D341Med (cell line): Measurements from ENCODE around the gene EBF3.
A peak's percentile ranks its signal among the peaks of the same experiment; 100 is the strongest.

Experiments used
- DNase-seq: peaks from one replicate; pipeline ENCODE4 v3.0.0; 2012; ENCODE audit warnings: low spot score

The EBF3 gene

DNA sequence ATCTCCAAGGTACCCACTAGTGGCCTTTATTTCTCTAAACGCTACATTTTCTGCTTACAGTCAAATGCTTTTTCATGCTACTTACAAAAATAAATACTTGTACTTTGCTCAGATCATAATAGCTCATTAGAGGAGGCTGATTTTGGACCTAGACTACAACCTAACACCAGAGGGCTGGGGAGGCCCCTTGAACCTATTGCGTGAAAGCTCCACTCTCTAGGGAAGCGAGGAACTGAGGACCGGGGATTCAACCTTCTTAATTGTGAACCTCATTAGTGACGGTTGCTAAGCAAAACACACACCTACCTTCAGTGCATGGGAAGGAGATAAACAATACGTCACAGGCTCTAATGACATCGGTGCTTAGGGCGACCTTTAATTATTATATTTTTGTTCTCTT, 92.1 kb downstream of the EBF3 start:
- peak; percentile 63 for DNase-seq

- peak; percentile 75 for DNase-seq
Observed at GRCh38 chr10:129870961-129871621, 93.0 kb downstream of the EBF3 start.

GRCh38 chr10:129870474-129870757, 93.7 kb downstream of the EBF3 start:
- DNase-seq, result peak; percentile 54

- DNase-seq, result no peak
Observed at GRCh38 chr10:129869596-129870473, 94.2 kb downstream of the EBF3 start.

DNA sequence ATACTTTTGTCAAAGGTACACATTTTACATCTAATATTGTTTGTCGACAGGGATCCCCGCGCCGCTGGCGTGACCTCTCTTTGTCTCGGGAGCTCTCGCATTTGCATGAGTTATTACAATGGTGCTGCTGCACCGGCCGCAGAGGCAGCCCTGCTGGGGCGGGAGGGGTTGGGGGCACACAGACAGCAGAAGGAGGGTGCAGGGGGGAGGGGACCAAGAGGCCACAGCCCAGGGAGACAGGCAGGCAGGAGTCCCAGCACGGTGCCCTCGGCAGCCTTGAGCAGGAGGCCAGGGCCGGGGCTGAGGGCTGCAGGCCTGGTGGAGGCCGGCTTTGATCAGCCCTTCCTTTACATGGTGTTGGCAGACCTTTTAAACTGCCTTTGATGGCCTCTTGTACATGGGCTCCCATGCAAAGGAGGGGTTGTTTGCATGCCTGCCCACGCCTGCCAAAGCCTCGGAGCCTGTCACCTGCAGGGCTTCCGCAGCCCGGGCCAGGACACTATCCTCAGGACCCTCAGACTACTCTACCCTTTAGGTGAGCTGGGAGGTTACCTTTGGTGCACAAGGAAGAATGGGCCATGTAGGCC, 95.5 kb downstream of the EBF3 start:
- no peak for DNase-seq

DNA sequence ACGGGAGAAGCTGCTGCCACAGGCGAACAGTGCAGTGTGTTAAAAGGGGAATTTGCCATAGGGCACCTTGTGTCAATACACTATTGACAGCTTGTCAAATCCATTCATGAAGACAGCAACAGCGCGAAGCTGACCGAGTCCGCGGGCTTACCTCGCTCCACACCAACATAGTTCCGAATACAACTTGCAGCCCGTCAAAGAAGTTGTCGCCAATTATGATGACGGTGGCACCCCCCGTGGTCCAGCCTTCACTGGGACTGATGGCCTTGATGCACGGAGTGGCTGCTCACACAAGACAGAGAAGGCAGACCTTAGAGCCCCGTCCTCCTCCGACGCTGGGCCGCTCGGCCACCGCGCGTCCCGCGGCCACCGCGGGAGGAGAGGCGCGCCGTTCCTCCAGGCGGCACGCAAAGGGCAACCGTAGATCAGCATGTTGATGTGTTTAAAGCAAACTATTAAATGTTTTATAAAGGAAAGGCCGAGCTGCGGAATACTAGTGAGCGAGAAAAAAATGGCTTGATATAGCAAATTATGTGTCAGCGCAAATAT, 96.4 kb downstream of the EBF3 start:
- DNase-seq, result no peak

DNA sequence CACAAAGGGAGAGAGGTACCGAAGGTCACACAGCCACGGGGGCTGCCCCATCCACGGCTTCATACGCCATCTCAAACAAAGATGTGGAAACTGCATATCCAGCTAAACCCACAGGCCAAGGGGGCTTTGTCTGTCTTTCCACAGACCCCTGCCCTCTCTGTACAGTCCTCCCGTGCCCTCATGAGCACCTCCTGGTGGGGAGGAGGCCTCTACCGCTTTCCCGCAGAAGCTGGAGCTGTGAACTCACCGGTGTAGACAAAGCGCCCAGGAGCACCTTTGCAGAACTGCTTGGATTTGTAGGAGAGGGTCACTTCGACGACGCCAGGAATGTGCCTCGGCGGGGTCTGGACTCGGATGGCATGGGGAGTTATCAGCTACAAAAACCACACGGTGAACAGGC, 97.2 kb downstream of the EBF3 start:
- no peak for DNase-seq

- DNase-seq, result no peak
Observed at GRCh38 chr10:129865960-129866359, 98.1 kb downstream of the EBF3 start.

- DNase-seq, result no peak
Observed at GRCh38 chr10:129865413-129865812, 98.7 kb downstream of the EBF3 start.

GRCh38 chr10:129864601-129865126, 99.4 kb downstream of the EBF3 start:
- no peak for DNase-seq

- DNase-seq, result no peak
Observed at GRCh38 chr10:129864082-129864481, 100.0 kb downstream of the EBF3 start.

- DNase-seq, result no peak
Observed at GRCh38 chr10:129863201-129863663, 100.8 kb downstream of the EBF3 start.

DNA sequence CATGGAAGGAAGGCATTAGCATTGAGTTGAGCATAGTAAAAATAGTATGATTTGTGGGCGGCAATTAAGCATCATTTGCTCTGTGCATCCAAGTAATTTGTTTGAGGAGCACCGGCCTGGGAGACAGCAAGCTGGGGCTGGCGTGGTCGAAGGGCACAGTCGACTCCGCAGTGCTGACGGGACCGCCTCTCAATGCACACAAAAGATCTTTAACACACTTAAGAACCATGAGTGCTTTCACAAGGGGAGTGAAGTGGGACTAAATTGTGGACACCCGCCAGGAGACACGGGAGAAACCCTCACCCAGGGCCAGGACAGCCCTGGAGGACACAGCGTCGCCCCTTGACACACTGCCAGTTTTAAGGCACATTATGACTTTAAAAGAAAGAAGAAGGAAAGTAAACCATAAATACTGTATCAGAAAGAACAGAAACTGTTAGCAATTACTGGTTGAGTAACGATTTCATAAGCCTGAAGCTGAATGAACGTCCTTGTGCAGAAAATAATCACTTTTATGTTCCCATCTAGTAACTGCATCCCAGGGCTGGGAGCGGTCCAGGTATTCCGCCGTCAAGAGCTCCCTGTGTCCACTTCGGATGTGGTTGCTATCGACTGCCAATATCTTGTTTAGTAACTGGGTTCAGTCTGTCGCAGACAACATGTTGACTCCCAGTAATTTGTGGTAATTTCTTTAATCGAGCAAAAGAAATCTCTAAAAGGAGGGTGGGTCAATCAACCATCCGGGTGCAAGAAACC, 102.1 kb downstream of the EBF3 start:
- no peak for DNase-seq

DNA sequence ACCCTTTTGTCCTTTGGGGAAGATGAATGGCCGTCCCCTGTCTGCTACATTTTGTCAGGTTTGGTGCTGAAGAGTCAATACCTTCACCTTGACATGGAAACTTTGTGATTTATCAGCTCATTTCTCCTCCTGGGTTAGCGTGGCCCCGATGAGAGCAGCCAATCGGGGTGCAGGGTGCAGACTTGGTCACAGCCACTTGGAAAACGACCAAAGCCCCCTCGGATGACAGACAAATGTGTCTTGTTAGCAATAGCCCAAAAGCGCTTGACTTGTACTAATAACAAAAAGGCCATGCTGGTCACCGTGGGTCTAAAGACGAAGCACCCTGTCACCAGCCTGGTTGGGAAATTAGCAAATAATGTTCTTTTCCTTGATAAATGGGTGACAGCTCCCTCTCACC, 103.7 kb downstream of the EBF3 start:
- DNase-seq, result no peak

DNA sequence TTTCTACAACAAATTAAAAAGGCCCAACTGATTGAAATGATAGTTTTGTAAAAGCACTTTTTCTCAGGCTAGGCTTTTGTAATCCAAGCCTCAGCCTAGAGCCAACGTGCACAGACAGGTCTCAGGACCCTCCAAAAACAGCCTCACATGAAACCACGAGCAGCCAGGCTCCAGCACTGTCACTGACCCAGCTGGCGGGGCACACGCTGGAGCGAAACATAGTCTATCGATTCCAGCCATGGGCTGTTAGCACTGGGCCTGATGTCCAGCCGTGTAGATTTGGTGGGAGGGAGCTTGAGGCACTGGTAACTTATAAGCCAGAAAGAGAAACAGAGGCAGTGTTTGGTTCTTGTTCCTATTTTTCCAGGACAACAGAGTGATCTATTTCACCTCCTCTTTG, 104.5 kb downstream of the EBF3 start:
- DNase-seq, result no peak

- DNase-seq, result no peak
Observed at GRCh38 chr10:129857242-129857960, 106.7 kb downstream of the EBF3 start.

DNA sequence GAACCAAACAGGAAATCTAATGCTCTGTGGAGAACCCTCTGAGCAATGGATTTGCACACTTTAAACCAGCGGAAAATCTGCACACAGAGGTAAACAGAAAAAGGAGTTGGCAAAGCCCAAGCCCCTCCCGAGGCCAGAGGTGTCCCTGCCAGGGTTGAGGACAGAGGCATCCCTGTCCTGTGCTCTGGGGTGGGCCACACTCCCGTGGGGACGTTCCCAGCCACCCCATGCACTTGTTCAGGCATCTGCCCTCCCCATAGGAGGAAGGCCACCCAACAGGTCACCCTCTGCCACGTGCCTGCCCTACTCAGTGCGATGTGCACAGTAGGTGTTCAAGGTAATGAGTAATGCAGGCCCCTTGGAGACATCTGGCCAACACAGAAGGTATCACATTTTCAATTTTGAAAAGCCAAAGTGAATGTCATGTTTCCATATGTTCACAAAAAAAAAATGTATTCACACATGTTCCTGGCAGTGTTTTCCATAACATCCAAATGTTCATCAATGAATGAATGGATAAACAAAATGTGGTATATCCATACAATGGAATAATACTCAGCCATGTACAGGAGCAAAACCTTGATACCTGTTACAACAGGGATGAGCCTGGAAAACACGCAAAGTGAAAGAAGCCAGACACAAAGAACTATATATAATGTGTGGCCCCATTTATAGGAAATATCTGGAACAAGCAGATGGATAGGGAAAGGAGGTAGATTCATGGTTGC, 108.1 kb downstream of the EBF3 start:
- DNase-seq, result no peak

GRCh38 chr10:129854796-129855705, 109.0 kb downstream of the EBF3 start:
- no peak for DNase-seq

DNA sequence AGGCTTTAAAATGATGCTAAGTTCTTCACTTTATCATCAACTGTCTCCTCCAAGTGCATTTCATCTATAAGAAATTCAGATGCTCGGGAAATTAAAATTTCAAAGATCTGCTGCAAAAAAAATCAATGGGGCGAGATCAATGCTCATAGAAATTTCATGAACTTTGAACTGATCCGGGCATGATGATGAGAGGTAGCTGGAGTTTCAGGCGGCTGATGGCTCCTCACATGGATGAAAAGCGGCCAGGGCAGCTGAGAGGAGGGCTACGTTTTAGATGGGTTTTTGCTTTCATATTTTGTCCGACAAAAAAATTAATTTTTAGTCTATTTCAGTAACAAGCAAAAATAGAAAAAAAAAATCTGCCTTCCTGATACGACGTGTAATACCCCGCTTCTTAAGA, 109.9 kb downstream of the EBF3 start:
- DNase-seq, result no peak

GRCh38 chr10:129853562-129853903, 110.5 kb downstream of the EBF3 start:
- no peak for DNase-seq
